Measurements from ENCODE around the gene TANC1. TPM values are rescaled to one million over a fixed set of nuclear protein-coding genes. Genes with fewer than 3 reads are reported as not detected.
A peak's percentile ranks its signal among the peaks of the same experiment; 100 is the strongest.

The TANC1 gene
- total RNA-seq, 6 experiments from 2014 or later = 22.4 to 27.7 (median 23.1) TPM

DNA sequence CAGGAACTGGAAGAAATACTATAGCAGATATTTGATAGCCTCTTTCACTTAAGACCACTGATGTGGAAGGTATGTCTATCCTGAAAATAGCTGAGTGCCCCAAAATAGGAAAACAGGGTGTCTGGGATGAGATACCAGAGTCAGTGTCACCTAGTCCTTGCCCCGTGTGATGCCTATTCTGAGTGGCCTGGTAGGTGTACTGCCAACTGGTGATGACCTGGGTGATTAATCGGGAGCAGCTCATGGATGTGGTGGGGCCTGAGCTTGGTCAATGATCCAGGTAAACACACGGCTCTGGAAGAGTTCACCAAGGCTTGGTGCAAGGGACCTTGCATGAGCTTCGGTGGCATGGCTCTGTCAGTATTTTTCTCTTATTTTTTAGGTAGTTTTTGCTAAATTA, 95.2 kb downstream of the TANC1 start:
- DNase-seq = no peak
- Mint-ChIP-seq H3K27me3 (ENCODE audit: insufficient read depth) (no peaks in the 10 kb centered on the region), H3K36me3 (ENCODE audit: low read depth) (0 out of 2 replicates have a peak, but pooled peaks cover 10% of the 10 kb centered on the region), H3K4me3 (no peak overlapping the region), H3K27ac (no peak overlapping the region), H3K4me1 (ENCODE audit: low read depth) (peaks cover 26% of the 10 kb centered on the region), H3K9me3 (no peaks in the 10 kb centered on the region)
- TF ChIP-seq, protein P1, sequence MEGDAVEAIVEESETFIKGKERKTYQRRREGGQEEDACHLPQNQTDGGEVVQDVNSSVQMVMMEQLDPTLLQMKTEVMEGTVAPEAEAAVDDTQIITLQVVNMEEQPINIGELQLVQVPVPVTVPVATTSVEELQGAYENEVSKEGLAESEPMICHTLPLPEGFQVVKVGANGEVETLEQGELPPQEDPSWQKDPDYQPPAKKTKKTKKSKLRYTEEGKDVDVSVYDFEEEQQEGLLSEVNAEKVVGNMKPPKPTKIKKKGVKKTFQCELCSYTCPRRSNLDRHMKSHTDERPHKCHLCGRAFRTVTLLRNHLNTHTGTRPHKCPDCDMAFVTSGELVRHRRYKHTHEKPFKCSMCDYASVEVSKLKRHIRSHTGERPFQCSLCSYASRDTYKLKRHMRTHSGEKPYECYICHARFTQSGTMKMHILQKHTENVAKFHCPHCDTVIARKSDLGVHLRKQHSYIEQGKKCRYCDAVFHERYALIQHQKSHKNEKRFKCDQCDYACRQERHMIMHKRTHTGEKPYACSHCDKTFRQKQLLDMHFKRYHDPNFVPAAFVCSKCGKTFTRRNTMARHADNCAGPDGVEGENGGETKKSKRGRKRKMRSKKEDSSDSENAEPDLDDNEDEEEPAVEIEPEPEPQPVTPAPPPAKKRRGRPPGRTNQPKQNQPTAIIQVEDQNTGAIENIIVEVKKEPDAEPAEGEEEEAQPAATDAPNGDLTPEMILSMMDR (IDR thresholded peaks at IDR 0.05) = no peak

DNA sequence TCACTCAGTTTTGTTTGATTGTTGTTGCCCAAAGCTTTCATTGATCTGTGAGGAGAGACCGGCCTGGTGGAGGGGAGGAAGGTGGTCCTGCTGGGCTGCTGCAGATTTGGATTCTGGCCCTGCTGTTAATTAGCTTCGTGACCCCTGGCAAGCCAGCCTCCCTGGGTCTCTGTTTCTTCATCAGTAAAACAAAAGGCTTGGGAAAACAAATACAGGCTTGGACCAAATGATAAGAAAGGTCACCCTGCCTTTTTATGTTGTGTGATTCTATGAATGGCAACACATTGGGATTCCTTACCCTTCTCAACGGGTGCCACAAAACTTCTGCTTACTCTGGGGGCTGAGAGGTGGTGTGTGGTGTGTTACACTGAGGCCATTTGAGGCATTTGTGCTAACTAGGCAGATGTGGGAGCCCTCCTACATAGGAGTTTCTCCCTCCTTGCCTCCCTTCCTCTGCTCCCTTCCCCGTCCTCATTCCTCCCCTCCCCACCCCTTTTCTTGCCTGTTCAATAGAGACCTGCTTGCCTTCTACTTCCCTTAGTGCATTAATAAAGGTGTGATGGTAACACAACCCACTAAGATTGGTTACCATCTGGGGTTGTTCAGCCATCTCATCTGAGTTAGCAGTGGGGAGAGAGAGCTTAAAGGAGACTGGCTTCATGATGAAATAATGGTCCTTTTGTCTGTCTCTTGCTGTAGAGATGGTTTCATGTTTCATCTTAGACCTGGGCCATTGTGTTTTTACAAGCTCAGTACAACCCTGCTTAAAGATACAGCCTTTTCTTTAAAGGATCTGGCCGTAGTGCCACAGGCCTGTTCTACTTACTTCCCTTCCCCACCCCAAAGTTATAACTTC, 96.2 kb downstream of the TANC1 start:
- DNase-seq = peak; percentile 41
- TF ChIP-seq, protein P1 (IDR thresholded peaks at IDR 0.05) = no peak
- Mint-ChIP-seq H3K27me3 (ENCODE audit: insufficient read depth) (no peaks in the 10 kb centered on the region), H3K4me1 (ENCODE audit: low read depth) (peaks cover 35% of the 10 kb centered on the region), H3K9me3 (no peaks in the 10 kb centered on the region), H3K4me3 (peak overlapping the region; percentile 49), H3K27ac (peak overlapping the region; percentile 75), H3K36me3 (ENCODE audit: low read depth) (0 out of 2 replicates have a peak, but pooled peaks cover 10% of the 10 kb centered on the region)

DNA sequence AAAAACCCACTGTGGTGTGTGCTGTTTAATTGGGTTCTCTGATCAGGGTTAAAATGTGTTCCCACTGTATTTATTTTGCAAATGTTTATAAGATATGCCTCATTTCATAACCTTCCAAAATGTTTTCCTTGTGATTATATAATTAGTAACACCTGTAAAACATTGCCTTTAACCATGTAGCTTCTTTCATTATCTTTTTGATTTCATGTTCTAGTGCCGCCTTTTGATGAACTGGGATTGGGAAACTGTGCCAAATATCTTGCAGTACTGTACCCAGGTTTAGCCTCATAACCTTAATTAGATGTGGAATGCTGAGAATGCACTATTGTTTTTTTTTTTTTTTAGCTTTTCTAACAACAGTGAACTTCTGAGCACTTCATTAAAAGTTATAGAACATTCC, 96.9 kb downstream of the TANC1 start:
- Mint-ChIP-seq H3K27ac (peak overlapping the region; percentile 75), H3K9me3 (no peaks in the 10 kb centered on the region), H3K36me3 (ENCODE audit: low read depth) (peaks cover 12% of the 10 kb centered on the region), H3K4me1 (ENCODE audit: low read depth) (peaks cover 42% of the 10 kb centered on the region), H3K27me3 (ENCODE audit: insufficient read depth) (no peaks in the 10 kb centered on the region), H3K4me3 (peak overlapping the region; percentile 22)
- TF ChIP-seq, protein P1 (IDR thresholded peaks at IDR 0.05) = no peak
- DNase-seq = no peak

DNA sequence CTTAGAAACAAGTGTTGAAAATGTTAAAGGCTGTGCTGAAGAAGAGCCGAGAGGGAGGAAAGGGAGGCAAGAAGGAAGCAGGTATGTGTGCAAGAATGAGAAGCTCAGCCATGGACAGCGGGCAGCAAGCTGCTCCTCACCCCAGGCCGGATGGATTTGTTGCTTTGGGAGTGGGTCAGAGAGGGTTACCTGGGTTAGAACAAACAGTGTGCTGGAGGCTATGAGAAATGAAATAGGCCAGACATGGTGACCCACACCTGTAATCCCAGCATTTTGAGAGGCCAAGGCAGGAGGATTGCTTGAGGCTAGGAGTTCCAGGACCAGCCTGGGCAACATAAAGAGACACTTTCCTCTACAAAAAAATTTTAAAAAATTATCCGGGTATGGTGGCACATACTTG, 97.5 kb downstream of the TANC1 start:
- Mint-ChIP-seq H3K9me3 (no peaks in the 10 kb centered on the region), H3K4me1 (ENCODE audit: low read depth) (peaks cover 47% of the 10 kb centered on the region), H3K36me3 (ENCODE audit: low read depth) (peaks cover 17% of the 10 kb centered on the region), H3K4me3 (no peak overlapping the region; the same call in 1 of the 2 replicates), H3K27me3 (ENCODE audit: insufficient read depth) (no peaks in the 10 kb centered on the region), H3K27ac (peak overlapping the region; percentile 75)
- TF ChIP-seq, protein P1 (IDR thresholded peaks at IDR 0.05) = no peak
- DNase-seq = no peak

DNA sequence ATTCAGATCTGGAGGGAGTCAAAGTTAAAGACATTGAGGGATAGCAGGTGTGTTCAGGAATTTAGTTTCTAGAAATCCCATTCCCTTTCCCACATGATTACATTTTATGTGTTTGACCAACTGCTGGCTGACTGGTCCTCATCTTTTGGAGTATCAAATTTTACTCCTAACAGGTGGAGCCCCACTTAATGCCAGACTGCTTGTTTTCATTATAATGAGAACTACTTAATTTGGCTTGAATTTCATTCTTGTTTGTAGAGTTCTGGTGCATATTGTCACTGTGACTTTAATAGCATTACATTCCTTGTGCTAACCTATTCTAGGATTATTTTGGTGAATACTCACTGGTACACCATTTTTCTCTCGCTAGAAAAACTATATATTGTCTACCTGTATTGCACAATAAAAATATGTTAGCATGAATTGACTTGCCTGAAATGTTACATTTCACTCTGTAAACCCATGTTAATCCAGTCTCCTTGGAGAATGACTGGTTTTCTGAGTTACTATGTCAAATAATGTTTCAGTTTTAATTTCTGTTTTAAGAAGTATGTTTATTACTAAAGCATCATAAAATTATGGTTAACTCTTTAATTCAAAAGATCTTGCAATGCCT, 98.2 kb downstream of the TANC1 start:
- no peak overlapping the region for H3K4me3 Mint-ChIP-seq
- peaks cover 18% of the 10 kb centered on the region for H3K36me3 Mint-ChIP-seq (ENCODE audit: low read depth)
- TF ChIP-seq, protein P1 (IDR thresholded peaks at IDR 0.05) = no peak
- no peaks in the 10 kb centered on the region for H3K27me3 Mint-ChIP-seq (ENCODE audit: insufficient read depth)
- H3K9me3 Mint-ChIP-seq = no peaks in the 10 kb centered on the region
- DNase-seq = no peak
- peak overlapping the region; percentile 75; the same call in 1 of the 2 replicates for H3K27ac Mint-ChIP-seq
- H3K4me1 Mint-ChIP-seq (ENCODE audit: low read depth) = peaks cover 55% of the 10 kb centered on the region
